PC-3 (cell line): Measurements from ENCODE around the gene C4orf46.

Experiments
- EZH2 ChIP-seq: fragments of 300-600 bp; sonication (generic); IDR thresholded peaks from one replicate; pipeline ENCODE4 v1.6.1; 2017; ENCODE audit warnings: antibody characterized with exemption, mild to moderate bottlenecking, low read length; ENCODE audit not compliant: unreplicated experiment
- TF ChIP-seq, protein P1 (sequence below): fragments of 300-600 bp; sonication (generic); conservative IDR thresholded peaks from 2 replicates; pipeline ENCODE4 v1.5.1; 2017; ENCODE audit warnings: antibody characterized with exemption, low read depth, mild to moderate bottlenecking, low read length

DNA sequence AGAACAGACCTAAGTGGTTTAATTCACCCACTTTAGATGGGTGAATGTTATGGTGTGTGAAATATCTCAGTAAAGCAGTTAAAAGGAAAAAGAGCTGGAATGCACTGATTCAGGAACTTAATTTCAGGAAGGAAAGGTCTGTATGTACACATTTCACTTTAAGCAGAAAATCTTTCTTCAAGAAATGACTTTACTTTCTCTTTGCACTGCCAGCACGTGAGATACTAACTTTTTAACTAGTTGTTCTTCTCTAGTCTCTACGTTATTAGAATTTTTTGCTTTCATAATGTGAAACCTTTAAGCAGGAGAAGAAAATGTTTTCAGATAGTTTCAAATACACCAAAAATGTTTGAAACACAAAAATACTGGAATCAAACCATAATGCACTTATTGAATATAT lies 18.8 kb downstream of the C4orf46 start:
- TF ChIP-seq, protein P1, sequence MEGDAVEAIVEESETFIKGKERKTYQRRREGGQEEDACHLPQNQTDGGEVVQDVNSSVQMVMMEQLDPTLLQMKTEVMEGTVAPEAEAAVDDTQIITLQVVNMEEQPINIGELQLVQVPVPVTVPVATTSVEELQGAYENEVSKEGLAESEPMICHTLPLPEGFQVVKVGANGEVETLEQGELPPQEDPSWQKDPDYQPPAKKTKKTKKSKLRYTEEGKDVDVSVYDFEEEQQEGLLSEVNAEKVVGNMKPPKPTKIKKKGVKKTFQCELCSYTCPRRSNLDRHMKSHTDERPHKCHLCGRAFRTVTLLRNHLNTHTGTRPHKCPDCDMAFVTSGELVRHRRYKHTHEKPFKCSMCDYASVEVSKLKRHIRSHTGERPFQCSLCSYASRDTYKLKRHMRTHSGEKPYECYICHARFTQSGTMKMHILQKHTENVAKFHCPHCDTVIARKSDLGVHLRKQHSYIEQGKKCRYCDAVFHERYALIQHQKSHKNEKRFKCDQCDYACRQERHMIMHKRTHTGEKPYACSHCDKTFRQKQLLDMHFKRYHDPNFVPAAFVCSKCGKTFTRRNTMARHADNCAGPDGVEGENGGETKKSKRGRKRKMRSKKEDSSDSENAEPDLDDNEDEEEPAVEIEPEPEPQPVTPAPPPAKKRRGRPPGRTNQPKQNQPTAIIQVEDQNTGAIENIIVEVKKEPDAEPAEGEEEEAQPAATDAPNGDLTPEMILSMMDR: no peak
- no peak for TF ChIP-seq EZH2
